22Rv1 (cell line): ENCODE data around the gene KANK3.

Experiments
- CTCF ChIP-seq: fragments of 450-650 bp; IDR thresholded peaks from 2 replicates; pipeline ENCODE4 v1.5.1; 2017; ENCODE audit warnings: mild to moderate bottlenecking
- ZFX ChIP-seq: fragments of 450-650 bp; IDR thresholded peaks from 2 replicates; pipeline ENCODE4 v1.6.1; 2017; ENCODE audit warnings: antibody characterized with exemption, borderline replicate concordance

- TF ChIP-seq CTCF, result no peak
- no peak for TF ChIP-seq ZFX
Observed at GRCh38 chr19:8331263-8331845, 11.7 kb downstream of the KANK3 start.
